ENCODE results near the gene MOB2. TPM values are rescaled to one million over a fixed set of nuclear protein-coding genes. Genes with fewer than 3 reads are reported as not detected.

The MOB2 gene
- total and polyA plus RNA-seq, 2 of the 13 experiments (the other 11 are each of a cell fraction or from before 2014, with no cell fraction given), result 21.8 to 27.7 TPM

- no peak for ATAC-seq
- BruUV-seq (replicated peaks), result no TSS peak
- FAIRE-seq, result no peak
- in situ Hi-C loops (cut with HindIII; ENCODE audit: extremely low pct_ligation_motif_present, low pct_unique_long_range_greater_than_20kb) (no loop called here), intact Hi-C loops (cut with micrococcal nuclease; ENCODE audit: unreplicated experiment) (no loop called here)
- 0 out of 2 replicates have a peak, but pooled peaks have one; percentile 62 for TF ChIP-seq EZH2 (conservative IDR thresholded peaks at IDR 0.05; ENCODE audit: low read depth, low read length)
- TF ChIP-seq CBFB (CRISPR knock-in tag; IDR thresholded peaks at IDR 0.05), result no peak
- Histone ChIP-seq H3K9ac (ENCODE audit: insufficient read depth, low read depth, low read length) (no peak overlapping the region), H3K79me2 (ENCODE audit: insufficient read depth, low read length) (no peaks in the 10 kb centered on the region), H3K4me2 (ENCODE audit: low read depth, low read length) (no peak overlapping the region), H4K20me1 (ENCODE audit: insufficient read depth, low read length) (peaks cover 6% of the 10 kb centered on the region; the same call in 1 of the 2 replicates), H3K4me3 (replicated peaks in 1 of 3; ENCODE audit: insufficient read depth in 1 of 3, low read depth in 2 of 3, low read length in 3 of 3) (no peak overlapping the region), H3K9me3 (ENCODE audit: low read length) (peaks cover 11% of the 10 kb centered on the region), H3K4me1 (ENCODE audit: insufficient read depth, low read length) (no peaks in the 10 kb centered on the region), H3K27ac (ENCODE audit: extremely low read length, insufficient read depth, low read length) (no peak overlapping the region), H3K36me3 (replicated peaks in 1 of 2; ENCODE audit: control insufficient read depth in 1 of 2, insufficient read depth in 2 of 2, low read length in 2 of 2) (no peaks in the 10 kb centered on the region), H3K27me3 (ENCODE audit: control insufficient read depth in 1 of 2, insufficient read depth in 2 of 2, low read length in 2 of 2) (peaks cover 12 to 24% of the 10 kb centered on the region in 2 experiments; a peak in 4 of 5 replicates), H2AFZ (ENCODE audit: low read length) (no peak overlapping the region)
- WGBS (ENCODE audit: low lambda C conversion rate), result 36% methylated on average over 10 of the region's 15 CpGs
- ChIA-PET CTCF (ENCODE audit: low intra/inter-chr PET ratio, low total read pairs) (no interaction called here), POLR2A (no interaction called here)
- DNase-seq (ENCODE audit: low spot score), result no peak
Measured at GRCh38 chr11:1422981-1423380, 63.6 kb downstream of the MOB2 start.

DNA sequence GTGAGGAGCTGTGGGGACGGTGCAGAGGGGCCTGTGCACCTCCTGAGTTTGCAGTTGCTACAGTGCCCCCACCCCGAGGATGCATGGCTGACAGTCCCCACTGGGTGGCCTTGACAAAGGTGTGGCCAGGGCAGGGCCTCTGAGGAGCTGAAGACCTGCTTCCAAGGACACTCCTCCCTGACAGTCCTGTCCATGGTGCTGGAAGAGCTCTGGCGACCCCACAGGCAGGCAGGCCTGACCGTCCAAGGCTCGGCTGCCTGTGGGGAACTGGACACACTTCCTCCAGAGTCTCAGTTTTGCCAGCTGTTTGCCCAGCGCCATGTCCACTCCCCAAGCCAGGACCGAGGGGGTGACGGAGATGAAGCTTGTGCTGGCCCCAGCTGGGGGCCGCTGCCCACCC, 64.1 kb downstream of the MOB2 start:
- CTCF ChIA-PET (ENCODE audit: low intra/inter-chr PET ratio, low total read pairs), result no interaction called here
- Histone ChIP-seq H3K36me3 (replicated peaks in 1 of 2; ENCODE audit: control insufficient read depth in 1 of 2, insufficient read depth in 2 of 2, low read length in 2 of 2) (no peaks in the 10 kb centered on the region), H3K9me3 (ENCODE audit: low read length) (peaks cover 13% of the 10 kb centered on the region), H3K27me3 (ENCODE audit: control insufficient read depth in 1 of 2, insufficient read depth in 2 of 2, low read length in 2 of 2) (peaks cover 12 to 24% of the 10 kb centered on the region in 2 experiments; a peak in 4 of 5 replicates), H3K79me2 (ENCODE audit: insufficient read depth, low read length) (no peaks in the 10 kb centered on the region), H3K9ac (ENCODE audit: insufficient read depth, low read depth, low read length) (no peak overlapping the region), H3K4me3 (replicated peaks in 1 of 3; ENCODE audit: insufficient read depth in 1 of 3, low read depth in 2 of 3, low read length in 3 of 3) (no peak overlapping the region), H2AFZ (ENCODE audit: low read length) (no peak overlapping the region), H4K20me1 (ENCODE audit: insufficient read depth, low read length) (peaks cover 6% of the 10 kb centered on the region; the same call in 1 of the 2 replicates), H3K4me2 (ENCODE audit: low read depth, low read length) (no peak overlapping the region), H3K27ac (ENCODE audit: extremely low read length, insufficient read depth, low read length) (no peak overlapping the region), H3K4me1 (ENCODE audit: insufficient read depth, low read length) (no peaks in the 10 kb centered on the region)
- 0% methylated on average over 3 of the region's 9 CpGs for WGBS (ENCODE audit: low lambda C conversion rate)
- in situ Hi-C loops (cut with HindIII; ENCODE audit: extremely low pct_ligation_motif_present, low pct_unique_long_range_greater_than_20kb) (no loop called here), intact Hi-C loops (cut with micrococcal nuclease; ENCODE audit: unreplicated experiment) (no loop called here)
- POLR2A ChIA-PET, result no interaction called here
- ATAC-seq, result peak; percentile 62
- FAIRE-seq, result no peak
- no peak for DNase-seq (ENCODE audit: low spot score)
- BruUV-seq (replicated peaks), result no TSS peak
- TF ChIP-seq NFKB2 (CRISPR knock-in tag; IDR thresholded peaks at IDR 0.05; ENCODE audit: borderline replicate concordance) (0 out of 2 replicates have a peak, but pooled peaks have one; percentile 40), STAG1 (CRISPR knock-in tag; IDR thresholded peaks at IDR 0.05) (peak; percentile 43; the same call in 1 of the 2 replicates), ONECUT2 (CRISPR knock-in tag; IDR thresholded peaks at IDR 0.05) (no peak), SATB2 (CRISPR knock-in tag; IDR thresholded peaks at IDR 0.05) (no peak), PHB2 (IDR thresholded peaks at IDR 0.05; ENCODE audit: partially characterized antibody) (no peak), GATAD1 (CRISPR knock-in tag; IDR thresholded peaks at IDR 0.05) (0 out of 2 replicates have a peak, but pooled peaks have one; percentile 25), SALL1 (CRISPR knock-in tag; IDR thresholded peaks at IDR 0.05) (peak; percentile 46; the same call in 1 of the 2 replicates), MIER2 (CRISPR knock-in tag; IDR thresholded peaks at IDR 0.05) (peak; percentile 94), STAT5B (CRISPR knock-in tag; IDR thresholded peaks at IDR 0.05) (0 out of 2 replicates have a peak, but pooled peaks have one; percentile 24), ZNF484 (CRISPR knock-in tag; IDR thresholded peaks at IDR 0.05; ENCODE audit: borderline replicate concordance, low read depth) (no peak), FOXP4 (CRISPR knock-in tag; IDR thresholded peaks at IDR 0.05) (no peak)
- TF ChIP-seq, protein P1, sequence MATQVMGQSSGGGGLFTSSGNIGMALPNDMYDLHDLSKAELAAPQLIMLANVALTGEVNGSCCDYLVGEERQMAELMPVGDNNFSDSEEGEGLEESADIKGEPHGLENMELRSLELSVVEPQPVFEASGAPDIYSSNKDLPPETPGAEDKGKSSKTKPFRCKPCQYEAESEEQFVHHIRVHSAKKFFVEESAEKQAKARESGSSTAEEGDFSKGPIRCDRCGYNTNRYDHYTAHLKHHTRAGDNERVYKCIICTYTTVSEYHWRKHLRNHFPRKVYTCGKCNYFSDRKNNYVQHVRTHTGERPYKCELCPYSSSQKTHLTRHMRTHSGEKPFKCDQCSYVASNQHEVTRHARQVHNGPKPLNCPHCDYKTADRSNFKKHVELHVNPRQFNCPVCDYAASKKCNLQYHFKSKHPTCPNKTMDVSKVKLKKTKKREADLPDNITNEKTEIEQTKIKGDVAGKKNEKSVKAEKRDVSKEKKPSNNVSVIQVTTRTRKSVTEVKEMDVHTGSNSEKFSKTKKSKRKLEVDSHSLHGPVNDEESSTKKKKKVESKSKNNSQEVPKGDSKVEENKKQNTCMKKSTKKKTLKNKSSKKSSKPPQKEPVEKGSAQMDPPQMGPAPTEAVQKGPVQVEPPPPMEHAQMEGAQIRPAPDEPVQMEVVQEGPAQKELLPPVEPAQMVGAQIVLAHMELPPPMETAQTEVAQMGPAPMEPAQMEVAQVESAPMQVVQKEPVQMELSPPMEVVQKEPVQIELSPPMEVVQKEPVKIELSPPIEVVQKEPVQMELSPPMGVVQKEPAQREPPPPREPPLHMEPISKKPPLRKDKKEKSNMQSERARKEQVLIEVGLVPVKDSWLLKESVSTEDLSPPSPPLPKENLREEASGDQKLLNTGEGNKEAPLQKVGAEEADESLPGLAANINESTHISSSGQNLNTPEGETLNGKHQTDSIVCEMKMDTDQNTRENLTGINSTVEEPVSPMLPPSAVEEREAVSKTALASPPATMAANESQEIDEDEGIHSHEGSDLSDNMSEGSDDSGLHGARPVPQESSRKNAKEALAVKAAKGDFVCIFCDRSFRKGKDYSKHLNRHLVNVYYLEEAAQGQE (IDR thresholded peaks at IDR 0.05; ENCODE audit: borderline replicate concordance in 1 of 2, low read depth in 1 of 2, low read length in 2 of 2), result peak; percentile 91 to 93
